ENCODE measurements around the gene LGALS3BP.

Gene LGALS3BP

DNA sequence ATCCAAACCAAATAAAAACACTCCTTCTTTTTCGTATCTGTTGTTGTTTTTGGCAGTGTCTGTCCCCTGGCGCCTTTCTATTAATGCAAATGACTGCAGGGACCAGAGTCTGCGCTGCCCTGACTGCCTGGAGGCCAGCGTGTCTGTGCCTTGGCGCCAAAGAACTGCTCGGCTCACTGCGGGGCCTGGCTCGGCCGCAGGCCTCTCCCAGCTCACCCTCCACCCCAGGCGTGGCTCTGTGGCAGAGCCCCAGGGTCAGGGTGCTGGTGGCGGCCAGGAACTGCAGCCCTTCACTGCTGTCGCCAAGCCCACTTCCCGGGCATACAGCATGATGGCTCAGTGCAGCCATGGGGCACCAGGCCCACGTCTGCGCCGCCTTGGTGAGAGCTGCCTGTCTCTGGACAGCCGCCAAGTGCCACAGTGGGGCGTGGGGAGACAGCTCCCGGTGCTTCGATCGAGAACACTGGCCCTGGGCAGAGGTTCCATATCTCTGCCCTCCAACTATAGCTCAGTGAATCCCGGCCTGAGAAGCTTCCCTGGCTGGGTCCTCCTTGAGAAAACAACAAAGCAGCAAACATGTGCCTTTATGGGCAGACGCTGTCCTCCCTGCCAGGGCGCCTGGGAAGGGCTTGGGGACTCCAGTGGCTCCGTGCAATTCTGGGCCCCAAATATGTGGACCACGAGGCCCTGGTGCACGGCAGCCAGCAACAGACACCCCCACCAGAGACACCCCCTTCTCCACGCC lies 18.8 kb upstream of the LGALS3BP start:
- no peak for DNase-seq (ENCODE audit: low spot score)

DNA sequence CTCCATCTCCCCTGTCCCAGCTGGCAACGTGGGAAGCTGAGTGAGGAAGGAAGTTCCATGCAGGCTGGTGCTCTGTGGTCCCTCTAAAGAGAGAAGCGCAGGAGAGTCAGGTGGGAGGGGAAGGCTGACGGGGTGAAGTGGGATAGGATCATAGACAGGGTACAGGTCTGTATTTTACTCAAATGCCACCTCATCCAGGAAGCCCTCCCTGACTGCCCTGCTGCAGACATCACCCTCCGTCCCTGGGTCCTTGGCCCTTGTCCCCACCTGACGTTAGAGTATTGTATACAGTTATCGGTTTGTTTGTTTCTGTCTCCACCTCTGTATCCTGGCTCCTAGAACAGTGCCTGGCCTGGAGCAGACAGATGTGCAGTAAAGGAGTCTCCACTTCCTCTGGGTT lies 18.2 kb upstream of the LGALS3BP start:
- DNase-seq (ENCODE audit: low spot score), result no peak

DNA sequence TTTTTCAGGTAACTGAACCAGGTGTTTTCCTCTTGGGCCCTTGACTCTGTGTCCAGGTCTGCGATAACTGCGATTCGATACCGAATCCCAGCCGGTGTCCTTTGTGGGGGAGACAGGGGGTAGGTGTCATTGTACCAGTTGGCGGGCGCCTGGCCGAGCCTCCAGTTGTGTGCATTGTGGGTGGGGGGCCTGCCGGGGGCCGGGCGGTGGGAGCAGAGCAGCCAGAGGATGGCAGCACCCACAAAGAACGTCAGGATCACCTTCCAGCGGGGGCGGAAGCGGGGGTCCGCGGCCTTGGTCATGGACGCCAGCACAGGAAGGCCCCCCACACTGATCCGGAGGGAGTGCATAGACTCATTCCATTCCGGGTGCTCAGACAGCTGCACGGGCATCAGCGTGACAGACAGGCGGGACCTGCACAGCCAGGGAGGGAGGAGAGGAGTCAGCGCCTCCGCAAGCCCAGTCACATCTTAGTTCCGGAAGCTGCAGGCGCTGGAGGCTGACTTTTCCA lies 17.6 kb upstream of the LGALS3BP start:
- no peak for DNase-seq (ENCODE audit: low spot score)

DNA sequence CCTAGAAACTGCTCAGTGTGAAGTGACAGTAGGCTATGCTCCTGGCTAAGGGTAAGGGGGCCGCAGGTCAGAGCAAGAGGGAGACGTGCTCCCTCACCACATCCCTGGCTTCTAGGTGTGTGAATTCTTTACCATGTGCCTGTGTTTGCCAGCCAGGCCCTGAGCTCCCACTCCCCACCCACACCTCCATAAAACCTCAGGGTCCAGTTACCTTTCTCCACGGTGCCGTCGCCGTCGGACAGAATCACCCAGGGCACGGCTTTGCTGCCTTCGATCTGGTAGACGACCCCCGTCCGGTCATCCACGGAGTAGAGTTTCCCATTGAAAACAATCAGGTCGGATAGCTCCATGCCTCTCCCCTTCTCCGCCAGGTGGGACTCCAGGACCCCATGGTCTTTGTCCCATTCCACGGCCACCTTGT lies 17.1 kb upstream of the LGALS3BP start:
- DNase-seq (ENCODE audit: low spot score), result no peak

DNA sequence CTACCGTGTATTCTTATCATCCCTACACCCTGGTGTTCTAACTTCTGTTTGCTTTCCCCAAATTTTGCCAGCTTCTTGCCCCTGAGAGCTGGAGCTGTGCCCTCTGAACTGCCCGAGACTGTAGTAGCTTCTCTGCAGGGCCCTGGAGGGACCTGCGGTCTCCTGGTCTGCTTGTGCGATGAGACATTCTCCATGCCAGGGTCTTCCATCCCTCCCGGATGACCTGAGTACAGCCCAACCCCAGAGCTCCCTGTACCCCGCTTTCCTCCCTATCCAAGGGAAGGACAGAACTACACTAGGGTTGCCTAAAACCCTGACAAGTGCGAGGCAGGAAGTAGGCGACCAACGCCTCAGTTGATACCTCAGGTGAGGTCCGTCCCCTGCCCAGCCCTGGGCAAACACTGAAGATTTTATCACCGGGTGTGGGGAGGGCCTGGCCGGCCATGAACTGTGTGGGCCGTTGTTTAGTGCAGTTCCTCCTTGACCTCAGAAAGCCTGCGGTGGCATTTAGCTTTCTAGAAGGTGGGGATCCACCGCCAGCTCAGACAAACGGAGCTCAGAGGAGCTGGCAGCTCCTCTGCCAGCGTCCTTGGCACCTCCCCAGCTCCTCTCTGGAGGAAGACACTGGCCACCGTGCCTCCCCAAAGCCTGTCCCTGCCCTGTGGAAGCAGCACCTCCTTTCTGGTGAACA lies 16.2 kb upstream of the LGALS3BP start:
- DNase-seq (ENCODE audit: low spot score), result no peak

DNA sequence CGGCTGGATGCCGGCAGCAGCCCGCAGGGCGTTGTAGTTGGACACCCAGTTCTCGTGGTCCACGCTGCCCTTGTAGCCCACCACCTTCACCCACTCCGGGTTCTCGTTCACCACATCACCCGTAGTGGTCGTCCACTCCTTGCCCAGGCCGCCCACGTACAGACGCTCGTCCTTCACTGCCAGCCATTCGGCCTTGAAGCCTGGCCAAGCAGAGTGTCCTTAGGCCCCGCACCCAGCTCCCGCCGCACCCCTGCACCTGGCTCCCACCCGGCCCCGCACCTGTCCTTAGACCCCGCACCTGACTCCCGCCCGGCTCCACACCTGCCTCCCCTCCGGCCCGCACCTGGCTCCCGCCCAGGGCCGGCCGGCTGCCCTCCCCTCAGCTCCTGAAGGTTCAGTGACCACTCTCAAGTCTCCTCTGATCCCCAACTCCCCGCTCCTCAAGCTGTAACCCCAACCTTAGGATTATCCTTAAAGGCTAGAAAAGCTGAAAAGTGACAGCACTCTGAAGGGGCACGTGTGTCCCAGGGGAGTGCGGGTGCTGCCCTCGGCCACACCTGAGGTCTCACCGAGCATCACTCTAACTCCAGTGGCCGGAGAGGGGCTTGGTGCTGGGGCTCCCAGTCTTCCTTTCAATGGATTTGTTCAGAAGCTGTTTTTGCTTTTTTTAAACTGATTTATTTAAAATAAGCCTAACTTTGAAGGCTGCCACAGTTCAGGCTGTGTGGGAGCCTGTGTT lies 15.5 kb upstream of the LGALS3BP start:
- DNase-seq (ENCODE audit: low spot score), result no peak

DNA sequence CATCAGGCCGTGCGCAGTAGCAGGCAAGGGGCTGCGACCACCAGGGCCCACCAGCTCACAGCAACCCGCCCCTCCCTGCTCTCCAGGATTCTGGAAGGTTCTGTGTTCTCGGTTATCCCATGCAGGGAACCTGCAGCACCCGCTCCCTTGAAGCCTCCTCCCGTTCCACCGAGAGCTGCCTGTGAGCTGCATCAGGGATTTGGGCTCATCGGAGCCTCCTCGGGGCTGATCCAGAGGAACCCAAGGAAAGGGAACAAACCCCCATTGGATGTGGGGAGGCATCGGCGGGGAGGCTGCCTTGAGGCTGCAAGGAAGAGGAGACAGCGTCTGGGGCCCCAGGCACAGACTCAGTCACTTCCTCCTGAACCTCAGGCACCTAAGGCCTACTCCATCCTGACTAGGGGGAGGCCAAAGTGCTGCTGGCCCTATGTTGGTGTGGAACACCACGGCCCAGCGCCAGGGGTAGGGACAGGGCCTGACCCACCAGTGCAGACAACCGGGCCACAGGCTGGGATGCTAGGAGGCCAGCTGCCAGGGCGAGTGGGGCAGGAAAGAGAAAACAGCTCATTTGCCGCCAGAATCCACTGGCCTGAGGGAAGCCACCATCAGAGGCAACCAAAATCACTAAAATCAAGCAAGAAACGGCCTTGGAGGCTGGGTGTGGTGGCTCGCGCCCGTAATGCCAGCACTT lies 14.4 kb upstream of the LGALS3BP start:
- DNase-seq (ENCODE audit: low spot score), result no peak

DNA sequence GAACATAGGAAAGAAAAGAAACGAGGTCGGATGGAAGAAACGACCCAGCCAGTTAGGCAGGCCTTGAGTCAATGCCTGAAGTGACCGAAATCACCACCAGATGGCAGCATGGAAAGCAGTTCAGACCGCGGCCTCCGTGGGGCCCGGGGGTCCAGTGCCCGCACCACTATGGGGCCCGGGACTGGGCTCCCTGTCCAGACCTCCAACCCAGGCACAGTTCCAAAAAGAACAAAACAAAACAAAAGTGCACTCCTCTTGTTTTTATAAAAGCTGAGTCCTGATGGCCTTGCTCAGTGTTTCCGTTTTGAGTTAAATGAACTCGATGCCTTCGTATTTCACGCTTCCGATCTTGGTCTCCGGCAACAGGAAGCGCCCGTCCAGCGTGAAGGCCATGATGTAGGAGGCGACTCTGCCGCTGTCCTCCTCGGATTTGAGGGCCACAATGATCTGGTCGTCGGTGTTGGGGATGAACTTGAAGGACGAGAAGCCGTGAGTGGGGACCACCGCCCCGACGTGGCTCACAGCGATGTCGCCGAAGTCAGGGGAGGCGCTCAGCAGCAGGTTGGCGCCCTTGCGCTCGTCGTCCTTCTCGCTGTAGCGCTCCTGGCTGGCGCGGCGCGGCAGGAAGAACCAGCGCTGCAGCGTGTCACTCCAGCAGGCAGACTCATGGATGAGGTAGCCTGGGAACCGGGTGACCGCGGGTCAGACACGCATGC lies 13.7 kb upstream of the LGALS3BP start:
- peak; percentile 64 for DNase-seq (ENCODE audit: low spot score)

DNA sequence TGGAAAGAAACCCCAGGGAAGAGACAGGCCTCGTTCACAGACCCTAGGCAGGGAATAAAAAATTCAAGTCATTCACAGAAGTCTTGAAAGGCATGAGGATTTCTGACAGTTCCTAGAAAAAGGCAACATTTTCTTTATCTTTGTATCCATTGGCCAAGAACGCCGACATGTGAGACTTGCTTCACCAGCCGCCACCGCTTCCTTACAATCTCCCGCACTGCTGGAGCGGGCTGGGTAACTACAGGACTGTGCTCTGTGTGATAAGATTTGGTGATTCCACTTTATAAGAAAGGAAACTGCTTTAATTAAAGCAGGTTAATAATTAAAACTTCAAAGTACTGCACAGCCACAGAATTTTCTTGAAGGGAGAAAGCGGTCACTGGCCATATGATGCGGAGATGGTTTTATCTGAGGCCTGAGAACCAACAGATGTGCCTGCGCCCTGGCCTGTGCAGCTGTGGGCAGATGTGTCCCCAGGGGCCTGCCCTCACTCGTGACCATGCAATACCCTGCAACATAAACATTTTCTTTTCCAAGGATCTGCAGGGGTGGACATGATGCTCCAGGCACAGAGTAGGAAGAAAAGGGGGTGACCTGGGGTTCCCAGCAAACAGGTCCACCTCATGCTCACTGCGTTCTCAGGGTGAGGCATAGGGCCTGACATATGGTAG lies 13.0 kb upstream of the LGALS3BP start:
- DNase-seq (ENCODE audit: low spot score), result peak; percentile 16

DNA sequence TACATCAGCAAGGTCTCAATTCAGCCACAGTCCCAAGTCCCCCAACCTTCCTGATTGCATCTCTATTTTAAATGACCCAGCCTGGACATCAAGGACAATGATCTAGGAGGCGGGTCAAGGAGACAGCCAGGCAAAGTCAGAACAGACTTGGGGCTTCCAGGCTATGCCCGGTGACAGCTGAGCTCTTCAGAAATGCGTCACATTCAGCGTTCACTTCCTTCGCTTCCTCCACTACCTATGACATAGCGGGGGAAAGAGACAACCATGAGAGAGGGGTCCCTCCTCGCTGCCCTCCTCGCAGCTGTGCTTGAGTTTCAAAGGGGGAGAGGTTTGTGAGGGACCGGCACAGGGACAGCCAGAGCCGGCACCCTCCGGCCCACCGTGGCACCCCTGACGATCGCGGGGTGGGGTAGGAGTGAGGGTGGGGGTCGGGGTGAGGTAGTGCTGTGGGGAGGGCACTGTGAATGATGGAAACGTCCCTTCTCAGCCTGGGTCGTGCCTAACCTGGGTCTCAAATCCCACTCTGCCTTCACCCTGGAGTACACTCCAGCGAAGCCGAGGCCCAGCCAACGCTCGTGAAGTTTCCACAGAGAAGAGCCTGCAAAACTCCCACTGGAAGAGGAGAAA lies 12.3 kb upstream of the LGALS3BP start:
- DNase-seq (ENCODE audit: low spot score), result no peak

DNA sequence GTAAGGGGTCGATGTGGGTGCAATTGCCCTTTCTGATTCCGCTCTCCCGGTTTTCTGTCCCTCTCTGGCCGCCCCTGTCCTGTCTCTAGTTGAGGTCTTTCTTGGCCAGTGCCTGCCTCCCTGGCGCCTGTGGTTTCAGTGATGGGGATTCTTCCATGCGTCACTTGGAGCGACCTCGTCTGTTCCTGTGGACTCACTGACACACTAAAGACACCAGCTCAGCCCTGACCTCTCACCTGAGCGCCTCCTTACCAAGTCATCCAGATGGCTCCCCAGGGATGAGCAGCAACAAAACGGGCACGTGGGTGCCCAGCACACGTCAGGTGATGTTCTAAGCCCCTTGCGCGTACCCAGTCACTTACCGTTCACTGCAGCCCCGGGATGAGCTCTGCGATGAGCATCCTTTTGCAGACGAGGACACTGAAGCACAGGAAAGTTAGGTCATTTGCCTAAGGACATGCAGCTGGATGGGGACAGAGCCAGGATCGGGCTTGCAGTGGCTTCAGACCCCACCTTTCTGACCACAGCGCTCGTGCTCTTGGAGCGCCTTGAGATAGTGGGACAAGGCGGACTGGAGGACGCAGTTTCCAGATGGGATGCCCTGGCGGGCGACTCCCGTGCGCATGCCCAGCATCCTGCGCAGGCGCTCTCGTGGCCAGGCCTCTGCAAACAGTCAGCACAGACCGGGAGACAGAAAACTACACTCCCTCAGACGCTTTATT lies 11.5 kb upstream of the LGALS3BP start:
- no peak for DNase-seq (ENCODE audit: low spot score)

DNA sequence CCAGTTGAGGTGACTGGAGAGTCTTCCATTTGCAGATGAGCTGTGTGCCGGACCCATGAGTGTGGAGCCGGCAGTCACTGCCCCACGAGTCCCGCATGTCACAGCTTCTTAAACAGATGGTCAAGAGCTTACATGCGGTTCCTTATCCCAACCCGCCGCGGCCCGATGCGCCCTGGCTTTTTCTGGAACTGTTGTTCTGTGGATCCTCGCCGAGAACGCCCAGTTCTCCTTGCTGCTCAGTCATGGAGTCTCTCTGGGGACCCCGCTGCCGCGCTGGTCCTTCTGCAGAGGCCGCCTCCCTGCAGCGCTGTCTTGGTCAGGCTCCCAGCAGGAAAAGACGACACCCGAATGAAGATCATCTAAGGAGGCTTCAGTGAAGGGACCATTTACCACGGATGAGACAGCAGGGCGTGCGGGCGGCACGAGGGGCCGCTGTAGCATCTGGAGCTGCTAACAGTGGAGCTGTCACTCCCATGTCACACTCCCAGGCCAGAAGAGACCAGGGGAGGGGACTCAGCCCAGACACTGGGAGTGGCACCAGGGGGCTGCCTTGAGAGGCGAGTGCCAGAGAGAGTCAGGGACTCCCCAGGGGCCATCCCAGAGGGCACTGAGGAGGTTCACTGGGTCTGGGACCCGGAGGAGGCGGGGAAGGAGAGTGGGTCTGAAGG lies 10.8 kb upstream of the LGALS3BP start:
- DNase-seq (ENCODE audit: low spot score), result no peak

DNA sequence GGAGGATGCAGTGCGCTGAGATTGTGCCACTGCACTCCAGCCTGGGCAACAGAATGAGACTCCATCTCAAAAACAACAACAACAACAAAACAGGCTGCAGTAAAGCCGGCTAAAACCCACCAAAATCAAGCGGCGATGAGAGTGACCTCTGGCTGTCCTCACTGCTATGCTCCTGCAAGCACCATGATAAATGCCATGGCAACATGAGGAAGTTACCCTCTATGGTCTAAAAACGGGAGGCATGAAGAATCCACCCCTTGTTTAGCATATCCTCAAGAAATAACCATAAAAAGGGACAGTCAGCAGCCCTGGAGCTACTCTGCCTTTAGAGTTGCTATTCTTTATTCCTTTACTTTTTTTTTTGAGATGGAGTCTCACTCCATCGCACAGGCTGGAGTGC lies 8.4 kb upstream of the LGALS3BP start:
- DNase-seq (ENCODE audit: low spot score), result no peak

DNA sequence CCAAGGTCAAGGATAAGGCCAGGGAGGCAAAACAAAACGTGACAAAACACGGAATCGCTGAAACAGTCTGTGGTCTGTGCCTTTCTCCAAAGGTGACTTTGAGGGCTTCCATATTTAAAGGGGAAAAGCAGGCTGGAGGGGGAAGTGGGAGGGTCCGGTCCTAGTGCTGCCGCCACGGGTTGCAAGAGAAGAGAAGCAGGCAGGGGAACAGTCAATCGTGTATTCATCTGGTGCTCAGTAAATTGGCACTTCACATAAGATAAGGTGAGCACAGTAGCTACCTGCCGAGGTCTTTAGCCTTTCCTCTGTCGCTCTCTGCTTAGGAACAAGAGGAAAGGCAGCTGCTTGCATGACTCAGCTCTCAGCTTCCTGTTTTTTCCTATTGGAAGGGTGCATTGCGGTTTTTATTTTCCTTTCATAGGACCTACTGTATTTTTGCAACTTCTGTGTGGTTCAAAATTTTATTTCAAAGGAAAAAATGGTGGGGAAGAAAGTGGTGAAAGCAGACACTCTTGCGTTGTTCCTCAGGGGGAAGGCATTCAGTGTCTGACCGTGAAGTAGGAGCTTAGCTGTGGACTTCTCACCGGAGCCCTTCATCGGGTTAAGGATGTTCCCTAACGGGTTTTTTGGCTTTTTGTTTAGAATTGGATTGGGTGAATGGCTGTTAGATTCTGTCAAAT lies 7.1 kb upstream of the LGALS3BP start:
- no peak for DNase-seq (ENCODE audit: low spot score)

DNA sequence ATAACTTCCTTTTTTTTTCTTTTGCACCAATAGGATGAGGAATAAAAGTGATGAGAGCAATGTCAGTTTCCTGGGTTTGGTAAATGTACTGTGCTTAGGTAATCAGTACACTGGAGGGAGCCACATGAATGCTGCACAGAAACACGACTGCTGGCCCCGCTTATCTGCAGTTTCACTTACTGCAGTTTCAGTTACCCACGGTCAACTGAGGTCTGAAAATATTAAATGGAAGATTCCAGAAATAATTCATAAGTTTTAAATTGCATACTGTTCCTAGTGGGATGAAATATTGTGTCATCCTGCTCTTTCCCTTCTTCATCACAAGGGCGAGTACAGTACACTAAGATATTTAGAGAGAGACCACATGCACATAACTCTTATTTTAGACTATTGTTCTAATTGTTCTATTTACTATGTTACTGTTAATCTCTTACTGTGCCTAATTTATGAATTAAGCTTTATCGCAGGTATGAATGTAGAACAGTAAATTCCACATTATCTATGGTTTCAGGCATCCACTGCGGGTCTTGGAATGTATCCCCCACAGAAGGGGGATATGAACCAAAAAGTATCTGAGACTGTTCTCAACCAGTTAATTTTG lies 6.4 kb upstream of the LGALS3BP start:
- DNase-seq (ENCODE audit: low spot score), result peak; percentile 22

DNA sequence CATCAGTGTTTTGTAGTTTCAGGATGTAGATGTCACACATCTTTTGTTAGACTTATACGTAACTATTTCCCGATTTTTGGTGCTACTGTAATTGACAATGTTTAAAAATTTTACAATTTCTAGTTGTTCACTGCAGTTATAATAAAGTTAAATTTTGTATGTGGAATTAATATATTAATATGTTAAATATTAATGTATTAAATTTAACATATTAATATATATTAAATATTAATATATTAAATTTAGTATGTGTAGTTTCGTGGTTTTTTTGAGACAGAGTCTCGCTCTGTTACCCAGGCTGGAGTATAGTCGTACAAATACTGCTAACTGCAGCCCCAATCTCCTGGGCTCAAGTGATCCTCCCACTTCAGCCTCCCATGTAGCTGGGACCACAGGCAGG lies 5.7 kb upstream of the LGALS3BP start:
- DNase-seq (ENCODE audit: low spot score), result no peak

DNA sequence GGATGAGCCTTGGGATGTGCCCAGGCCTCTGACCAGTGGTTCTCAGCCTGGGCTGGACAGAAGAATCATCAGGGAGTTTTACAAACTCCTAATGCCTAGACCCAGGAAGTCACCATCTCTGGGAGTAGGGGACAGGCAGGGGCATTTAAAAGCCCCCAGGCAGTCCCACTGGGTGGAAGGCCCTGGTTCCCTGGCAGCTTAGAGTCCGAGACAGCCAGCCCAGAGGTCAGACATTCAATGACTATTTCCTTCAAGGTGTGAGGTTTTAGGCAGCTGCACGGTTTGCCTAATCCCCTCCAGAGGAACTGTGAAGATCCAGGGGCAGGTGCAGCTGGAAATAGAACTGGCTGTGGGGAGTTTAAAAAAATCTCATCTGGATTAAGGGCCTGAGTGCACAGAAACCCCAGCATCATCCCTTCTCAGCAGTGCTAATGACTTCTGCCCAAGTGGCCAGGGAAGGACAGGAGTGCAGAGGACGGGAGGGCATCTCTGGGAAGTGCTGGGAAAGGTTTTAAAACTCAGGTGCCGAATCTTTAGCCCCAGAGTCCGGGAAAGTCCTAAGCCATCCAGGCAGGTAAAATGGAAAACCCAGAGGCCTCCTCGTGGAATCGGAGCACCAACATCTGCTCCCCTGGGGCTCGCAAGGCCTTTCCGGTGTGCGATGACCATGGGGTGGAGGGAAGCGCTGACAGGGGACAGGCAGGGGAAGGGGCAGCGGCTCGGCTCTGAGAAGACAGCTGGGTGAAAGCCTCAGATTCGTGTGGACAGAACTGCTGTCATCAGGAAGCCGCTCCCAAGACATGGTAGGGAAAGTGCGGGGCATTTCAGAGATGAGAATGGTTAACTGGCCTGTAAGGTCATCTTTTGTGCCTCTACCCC lies 1.5 kb upstream of the LGALS3BP start:
- DNase-seq (ENCODE audit: low spot score), result no peak

All from hematopoietic multipotent progenitor cell treated with erythropoietin and hydrocortisone succinate and interleukin-3 and kit ligand, for 15 days (in vitro differentiated cells).